Right lobe of liver (tissue), 6 donors: ENCODE data around the gene GGTA1. TPM values are rescaled to one million over a fixed set of nuclear protein-coding genes. Genes with fewer than 3 reads are reported as not detected.
"Not testable (repeated sequence)": the region's sequence is repeated elsewhere in the genome, so short reads cannot be mapped to it uniquely, and the experiment has no call there.

Source experiments
- ATAC-seq, 4 donors: fragments of 200-7000 bp; cut with Tn5 transposase; one replicate each; pipeline ENCODE4 v1.9.1; 2020; ENCODE audit warnings: mild to moderate bottlenecking in 4 of 4, moderate library complexity in 4 of 4
- DNase-seq, 3 donors: peaks; one replicate each; pipeline ENCODE4 v3.0.0-alpha.2; 2020
- H3K27ac ChIP-seq, 3 donors: fragments of 200-600 bp; one replicate each; pipeline ENCODE4 v1.8.0; 2022
- H3K27me3 ChIP-seq, 2 donors: fragments of 200-600 bp; one replicate each; pipeline ENCODE4 v1.8.0; 2022
- H3K36me3 ChIP-seq, 4 donors: fragments of 200-600 bp; sonication (generic) in 1 of 4; one replicate each; pipeline versions ENCODE4 v1.5.1 to v1.8.0; 2017 to 2022; ENCODE audit warnings: control low read depth in 1 of 4
- H3K4me1 ChIP-seq, 4 donors: fragments of 200-600 bp; sonication (generic) in 1 of 4; one replicate each; pipeline versions ENCODE4 v1.5.1 to v1.8.0; 2017 to 2022; ENCODE audit warnings: control low read depth in 1 of 4
- H3K4me3 ChIP-seq, 3 donors: fragments of 200-600 bp; one replicate each; pipeline ENCODE4 v1.8.0; 2022
- H3K9me3 ChIP-seq, 4 donors: fragments of 200-600 bp; sonication (generic) in 1 of 4; one replicate each; pipeline versions ENCODE4 v1.5.1 to v1.8.0; 2017 to 2022; ENCODE audit warnings: control low read depth in 1 of 4
- CTCF ChIP-seq, 4 donors: fragments of 200-600 bp in 3 of 4; fragments of 450-650 bp in 1 of 4; IDR thresholded peaks; one replicate each; pipeline versions ENCODE4 v1.5.1 to v1.8.0; 2016 to 2022; ENCODE audit warnings: antibody characterized with exemption in 4 of 4, mild to moderate bottlenecking in 2 of 4
- POLR2A ChIP-seq: fragments of 450-650 bp; IDR thresholded peaks from one replicate; pipeline ENCODE4 v1.6.1; 2017; ENCODE audit warnings: antibody characterized with exemption, mild to moderate bottlenecking
- WGBS: methylation state at CpG from one replicate; pipeline ENCODE4 v1.1.6; 2018; ENCODE audit warnings: low coverage, low lambda C conversion rate; ENCODE audit not compliant: insufficient coverage; ENCODE audit errors: missing lambda C conversion rate; 5-methylcytosine and 5-hydroxymethylcytosine counted together
- intact Hi-C, 2 donors: fragments of 100-400 bp; cut with DNase I; formaldehyde crosslinking; loops; one replicate each; pipeline versions ENCODE4 v1.11.2 to v1.14.1; 2022
- total RNA-seq, 6 experiments: library from RNA; depleted of rRNA in 2 of 6; stranded (reverse); fragments of >200 nt in 2 of 6; fragmentation: NEBNext Ultra II Directional in 3 of 6; extraction: Animal tissue kit (Norgen Biotek cat#: 25700) in 3 of 6; gene quantifications; one replicate each; pipeline versions ENCODE4 v1.1.0 to v1.2.4, GENCODE V29; 2016 to 2023
- donor health status: DM: no; HTN: yes; CAD: no.
- donor health status: DM: no; HTN: no; CAD: no.
- donor health status: DM: no; HTN: no; CAD: no.
- donor health status: DM: no; HTN: yes; CAD: no.
- donor health status: DM: no; HTN: yes; CAD: no.

The GGTA1 gene
- total RNA-seq, 6 experiments from 2014 or later, result 0.43 to 3.5 (median 1.5) TPM

DNA sequence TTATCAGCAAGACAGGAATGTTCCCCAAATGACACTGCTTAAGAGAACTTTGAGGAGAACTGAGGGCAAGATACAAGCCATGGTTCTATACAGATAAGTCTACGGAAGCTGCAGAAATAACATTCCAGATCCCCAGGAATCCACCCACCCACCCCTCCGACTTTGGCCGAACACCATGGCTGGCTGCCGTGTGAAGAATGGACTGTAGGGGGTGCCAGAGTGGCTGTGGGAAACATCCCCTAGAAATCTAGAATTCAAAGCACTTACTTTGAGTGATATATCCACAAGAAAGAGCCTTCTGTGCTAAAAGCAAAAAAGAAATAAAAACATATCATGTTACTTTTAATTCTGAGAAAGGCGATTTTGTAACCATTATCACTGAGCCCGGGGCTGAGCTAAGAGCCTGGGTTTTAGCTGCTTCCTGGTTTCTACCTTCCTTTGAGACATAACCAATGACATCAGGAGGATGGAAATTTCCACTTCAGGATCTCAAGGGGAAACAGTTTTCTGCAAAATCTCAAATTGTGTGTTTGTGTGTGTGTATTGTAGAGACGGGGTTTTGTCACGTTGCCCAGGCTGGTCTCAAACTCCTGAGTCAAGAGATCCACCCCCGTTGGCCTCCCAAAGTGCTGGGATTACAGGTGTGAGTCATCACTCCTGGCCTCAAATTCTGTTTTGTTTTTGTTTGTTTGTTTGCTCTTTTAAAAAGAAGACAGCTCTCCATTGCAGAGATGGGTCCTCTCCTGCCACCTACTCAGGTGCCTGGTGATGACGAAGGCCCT lies 36.4 kb downstream of the GGTA1 start:
- no peaks in the 10 kb centered on the region for H3K9me3 ChIP-seq
- no peak overlapping the region for H3K4me3 ChIP-seq
- 40% methylated on average over 10 of the region's 10 CpGs for WGBS
- peak; percentile 60 to 85 (median 72) for ATAC-seq
- no peaks in the 10 kb centered on the region for H3K36me3 ChIP-seq
- no peaks in the 10 kb centered on the region for H3K27me3 ChIP-seq
- no peak overlapping the region for H3K27ac ChIP-seq
- TF ChIP-seq POLR2A, result no peak
- peak; percentile 30 to 62 (median 55) for TF ChIP-seq CTCF (IDR thresholded peaks at IDR 0.05)
- H3K4me1 ChIP-seq, result no peaks in the 10 kb centered on the region
- peak in 2 of 3 donors; percentile 35 to 54 for DNase-seq
- intact Hi-C loops, result no loop called here

DNA sequence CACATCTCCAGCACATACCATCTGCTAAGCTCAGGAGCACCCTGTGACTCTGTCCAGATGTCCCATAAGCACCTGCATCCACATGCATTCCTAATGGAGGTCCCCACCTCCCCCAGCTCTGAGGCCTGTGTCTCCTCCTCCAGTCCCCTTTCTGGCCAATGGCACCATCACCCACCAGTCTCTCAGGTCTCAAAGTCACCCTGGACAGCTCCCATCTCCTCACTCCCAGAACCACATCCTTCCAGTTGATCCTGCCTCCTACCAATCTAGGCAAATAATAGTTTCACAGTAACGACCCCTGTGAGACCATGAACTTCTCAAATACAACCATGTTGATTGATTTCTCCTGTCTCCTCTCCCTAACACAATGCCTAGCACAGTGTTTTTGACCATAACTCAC lies 40.1 kb downstream of the GGTA1 start:
- H3K27me3 ChIP-seq, result no peaks in the 10 kb centered on the region
- DNase-seq (no peak), ATAC-seq (no peak)
- H3K36me3 ChIP-seq, result no peaks in the 10 kb centered on the region
- WGBS, result 13% methylated on average over 1 of the region's 1 CpG
- TF ChIP-seq POLR2A (no peak), CTCF (IDR thresholded peaks at IDR 0.05) (no peak)
- H3K4me3 ChIP-seq, result no peak overlapping the region
- H3K4me1 ChIP-seq, result no peaks in the 10 kb centered on the region
- no peaks in the 10 kb centered on the region for H3K9me3 ChIP-seq
- H3K27ac ChIP-seq, result no peak overlapping the region
- intact Hi-C loops, result no loop called here

DNA sequence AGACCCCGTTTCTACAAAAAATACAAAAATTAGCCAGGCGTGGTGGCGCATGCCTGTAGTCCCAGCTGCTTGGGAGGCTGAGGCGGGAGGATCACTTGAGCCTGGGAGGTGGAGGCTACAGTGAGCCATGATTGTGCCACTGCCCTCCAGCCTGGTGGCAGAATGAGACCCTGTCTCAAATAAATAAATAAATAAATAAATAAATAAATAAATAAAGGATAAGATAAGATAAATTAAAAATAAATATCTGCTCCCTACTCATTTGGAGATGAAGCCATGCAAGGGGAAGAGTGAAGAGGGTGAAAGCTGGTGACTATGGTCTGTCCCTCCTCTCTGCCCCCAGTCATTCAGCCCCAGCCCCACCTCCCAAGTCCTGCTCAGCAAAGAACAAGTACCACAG lies 41.2 kb downstream of the GGTA1 start:
- H3K4me1 ChIP-seq, DNase-seq, ATAC-seq, H3K4me3 ChIP-seq, H3K27me3 ChIP-seq, H3K36me3 ChIP-seq, H3K9me3 ChIP-seq, intact Hi-C loops, H3K27ac ChIP-seq: not testable (repeated sequence)
- 92% methylated on average over 3 of the region's 4 CpGs for WGBS

GRCh38 chr9:121455527-121456239 lies 44.0 kb downstream of the GGTA1 start:
- no peak for ATAC-seq
- intact Hi-C loops, result no loop called here
- TF ChIP-seq POLR2A (no peak), CTCF (IDR thresholded peaks at IDR 0.05) (no peak)
- Histone ChIP-seq H3K4me1 (no peaks in the 10 kb centered on the region), H3K9me3 (no peaks in the 10 kb centered on the region), H3K27me3 (no peaks in the 10 kb centered on the region), H3K4me3 (no peak overlapping the region), H3K27ac (no peak overlapping the region), H3K36me3 (no peaks in the 10 kb centered on the region)
- 46% methylated on average over 8 of the region's 8 CpGs for WGBS
- DNase-seq, result no peak

- WGBS, result 63% methylated on average over 3 of the region's 3 CpGs
- intact Hi-C loops, result no loop called here
- DNase-seq (no peak), ATAC-seq (no peak)
- no peaks in the 10 kb centered on the region for H3K27me3 ChIP-seq
- no peak overlapping the region for H3K27ac ChIP-seq
- no peaks in the 10 kb centered on the region for H3K4me1 ChIP-seq
- TF ChIP-seq POLR2A (no peak), CTCF (IDR thresholded peaks at IDR 0.05) (no peak)
- H3K4me3 ChIP-seq, result no peak overlapping the region
- H3K36me3 ChIP-seq, result no peaks in the 10 kb centered on the region
- H3K9me3 ChIP-seq, result no peaks in the 10 kb centered on the region
Measured at GRCh38 chr9:121454972-121455371, 44.7 kb downstream of the GGTA1 start.
